ENCODE data around the gene STUM. TPM values are rescaled to one million over a fixed set of nuclear protein-coding genes. Genes with fewer than 3 reads are reported as not detected.

STUM gene
- polyA plus RNA-seq, 1 donor (not counting 4 experiments of a cell fraction or from before 2014, with no cell fraction given): 0.01 TPM

- no peak for DNase-seq (ENCODE audit: low read depth, low spot score)
- dilution Hi-C loops (cut with MboI; ENCODE audit: extremely low pct_ligation_motif_present, low sequenced_read_pairs): no loop called here
- Histone ChIP-seq H3K4me3 (ENCODE audit: control insufficient read depth in 2 of 3, extremely low read depth in 1 of 3, insufficient read depth in 2 of 3, low read depth in 1 of 3, low read length in 3 of 3) (no peak overlapping the region), H2AFZ (ENCODE audit: control insufficient read depth, low read length) (no peak overlapping the region), H4K20me1 (ENCODE audit: control insufficient read depth, extremely low read depth, insufficient read depth, low read length) (no peaks in the 10 kb centered on the region), H3K79me2 (ENCODE audit: control insufficient read depth, insufficient read depth, low read length) (no peaks in the 10 kb centered on the region), H3K9me1 (ENCODE audit: control insufficient read depth, extremely low read depth, insufficient read depth, low read length) (no peaks in the 10 kb centered on the region), H3K4me2 (ENCODE audit: control insufficient read depth, extremely low read depth, insufficient read depth, low read depth, low read length) (no peak overlapping the region), H3K36me3 (ENCODE audit: control insufficient read depth in 2 of 2, extremely low read depth in 1 of 2, insufficient read depth in 2 of 2, low read length in 2 of 2) (no peaks in the 10 kb centered on the region), H3K9ac (ENCODE audit: control insufficient read depth, extremely low read depth, insufficient read depth, low read length) (no peak overlapping the region), H3K27me3 (ENCODE audit: control insufficient read depth, extremely low read depth, insufficient read depth, low read length) (peaks cover 35% of the 10 kb centered on the region), H3K4me1 (ENCODE audit: control insufficient read depth, extremely low read depth, insufficient read depth, low read length) (no peaks in the 10 kb centered on the region), H3K27ac (ENCODE audit: control insufficient read depth, insufficient read depth, low read length) (no peak overlapping the region), H3K9me3 (ENCODE audit: control insufficient read depth, low read depth, low read length) (no peaks in the 10 kb centered on the region)
- TF ChIP-seq EZH2 (IDR thresholded peaks at IDR 0.05; ENCODE audit: low read length): no peak
- no peak for TF ChIP-seq CTCF (optimal IDR thresholded peaks at IDR 0.05 in 1 of 3, IDR thresholded peaks at IDR 0.05 in 1 of 3, conservative IDR thresholded peaks at IDR 0.05 in 1 of 3; ENCODE audit: extremely low read depth in 1 of 3, insufficient read depth in 2 of 3, low read length in 3 of 3)
- FAIRE-seq: no peak
These were observed 17.7 kb downstream of the STUM start for GRCh38 chr1:226566234-226566633.

GRCh38 chr1:226566760-226567159, 18.2 kb downstream of the STUM start:
- H3K27me3 ChIP-seq (ENCODE audit: control insufficient read depth, extremely low read depth, insufficient read depth, low read length): peaks cover 35% of the 10 kb centered on the region
- dilution Hi-C loops (cut with MboI; ENCODE audit: extremely low pct_ligation_motif_present, low sequenced_read_pairs): no loop called here
- H2AFZ ChIP-seq (ENCODE audit: control insufficient read depth, low read length): no peak overlapping the region
- H3K4me1 ChIP-seq (ENCODE audit: control insufficient read depth, extremely low read depth, insufficient read depth, low read length): no peaks in the 10 kb centered on the region
- H3K36me3 ChIP-seq (ENCODE audit: control insufficient read depth in 2 of 2, extremely low read depth in 1 of 2, insufficient read depth in 2 of 2, low read length in 2 of 2): no peaks in the 10 kb centered on the region
- no peak for FAIRE-seq
- H3K9me1 ChIP-seq (ENCODE audit: control insufficient read depth, extremely low read depth, insufficient read depth, low read length): no peaks in the 10 kb centered on the region
- H3K9ac ChIP-seq (ENCODE audit: control insufficient read depth, extremely low read depth, insufficient read depth, low read length): no peak overlapping the region
- H3K4me3 ChIP-seq (ENCODE audit: control insufficient read depth in 2 of 3, extremely low read depth in 1 of 3, insufficient read depth in 2 of 3, low read depth in 1 of 3, low read length in 3 of 3): no peak overlapping the region
- TF ChIP-seq CTCF (optimal IDR thresholded peaks at IDR 0.05 in 1 of 3, IDR thresholded peaks at IDR 0.05 in 1 of 3, conservative IDR thresholded peaks at IDR 0.05 in 1 of 3; ENCODE audit: extremely low read depth in 1 of 3, insufficient read depth in 2 of 3, low read length in 3 of 3) (no peak), EZH2 (IDR thresholded peaks at IDR 0.05; ENCODE audit: low read length) (no peak)
- no peaks in the 10 kb centered on the region for H3K9me3 ChIP-seq (ENCODE audit: control insufficient read depth, low read depth, low read length)
- DNase-seq (ENCODE audit: low read depth, low spot score): no peak
- no peak overlapping the region for H3K4me2 ChIP-seq (ENCODE audit: control insufficient read depth, extremely low read depth, insufficient read depth, low read depth, low read length)
- H4K20me1 ChIP-seq (ENCODE audit: control insufficient read depth, extremely low read depth, insufficient read depth, low read length): no peaks in the 10 kb centered on the region
- H3K79me2 ChIP-seq (ENCODE audit: control insufficient read depth, insufficient read depth, low read length): no peaks in the 10 kb centered on the region
- no peak overlapping the region for H3K27ac ChIP-seq (ENCODE audit: control insufficient read depth, insufficient read depth, low read length)

Measured in keratinocyte (primary cell).